UCSD-AML1 (cell line): ENCODE data around the gene EDEM3.
"Not testable (repeated sequence)": the region's sequence is repeated elsewhere in the genome, so short reads cannot be mapped to it uniquely, and the experiment has no call there.

Source experiments
- DNase-seq: peaks from one replicate; lab custom pipeline; 2025; ENCODE audit not compliant: unreplicated experiment; lab: John Stamatoyannopoulos, UW

Gene EDEM3

GRCh38 chr1:184754476-184755225 lies at the start of gene EDEM3:
Gene EDEM3 (minus strand): TSS chr1:184754858. CDS start chr1:184754646, 212 bp downstream.
- DNase-seq, result peak; percentile 99

- DNase-seq, result no peak
These were observed 49.6 kb upstream of the EDEM3 start for GRCh38 chr1:184804220-184804619.

GRCh38 chr1:184803180-184803492 lies 48.5 kb upstream of the EDEM3 start:
- no peak for DNase-seq

GRCh38 chr1:184802354-184803179 lies 47.9 kb upstream of the EDEM3 start:
- no peak for DNase-seq

GRCh38 chr1:184801503-184801902 lies 46.8 kb upstream of the EDEM3 start:
- DNase-seq, result no peak

GRCh38 chr1:184800876-184801275 lies 46.2 kb upstream of the EDEM3 start:
- DNase-seq, result no peak

GRCh38 chr1:184793967-184794366 lies 39.3 kb upstream of the EDEM3 start:
- no peak for DNase-seq

GRCh38 chr1:184792450-184792969 lies 37.9 kb upstream of the EDEM3 start:
- peak; percentile 76 for DNase-seq

GRCh38 chr1:184791550-184791900 lies 36.9 kb upstream of the EDEM3 start:
- DNase-seq, result no peak

- DNase-seq, result no peak
These were observed 36.2 kb upstream of the EDEM3 start for GRCh38 chr1:184790642-184791549.

GRCh38 chr1:184789884-184790283 lies 35.2 kb upstream of the EDEM3 start:
- no peak for DNase-seq

GRCh38 chr1:184788970-184789369 lies 34.3 kb upstream of the EDEM3 start:
- no peak for DNase-seq

GRCh38 chr1:184785529-184785928 lies 30.9 kb upstream of the EDEM3 start:
- no peak for DNase-seq

GRCh38 chr1:184783723-184784122 lies 29.1 kb upstream of the EDEM3 start:
- not testable (repeated sequence) for DNase-seq

- no peak for DNase-seq
These were observed 27.3 kb upstream of the EDEM3 start for GRCh38 chr1:184781941-184782340.

- DNase-seq, result no peak
These were observed 21.2 kb upstream of the EDEM3 start for GRCh38 chr1:184775885-184776284.

- no peak for DNase-seq
These were observed 20.7 kb upstream of the EDEM3 start for GRCh38 chr1:184775329-184775728.

GRCh38 chr1:184773762-184774320 lies 19.2 kb upstream of the EDEM3 start:
- DNase-seq, result no peak

GRCh38 chr1:184771190-184771691 lies 16.6 kb upstream of the EDEM3 start:
- no peak for DNase-seq

- DNase-seq, result no peak
These were observed 15.7 kb upstream of the EDEM3 start for GRCh38 chr1:184770181-184770979.
